Left colon (tissue), 2 donors: ENCODE measurements around the gene TOMM6. TPM values are rescaled to one million over a fixed set of nuclear protein-coding genes. Genes with fewer than 3 reads are reported as not detected.

ENCODE experiments used
- ATAC-seq: fragments of 200-7000 bp; cut with Tn5 transposase; one replicate; pipeline ENCODE4 v1.9.1; 2020; ENCODE audit warnings: mild to moderate bottlenecking, moderate library complexity
- DNase-seq, 2 donors: peaks; one replicate each; pipeline ENCODE4 v3.0.0-alpha.2; 2020
- intact Hi-C, 2 donors: fragments of 100-400 bp; cut with DNase I in 1 of 2; cut with micrococcal nuclease in 1 of 2; formaldehyde crosslinking; loops; one replicate each; pipeline versions ENCODE4 v1.11.2 to v1.14.0; 2022; cut with DNase I, micrococcal nuclease
- total RNA-seq, 2 donors: library from RNA; stranded (reverse); fragmentation: NEBNext Ultra II Directional; extraction: Animal tissue kit (Norgen Biotek cat#: 25700); gene quantifications; one replicate each; pipeline ENCODE4 v1.2.1, GENCODE V29; 2021
- donor health status: DM: no; HTN: no; CAD: no.
- donor health status: DM: yes; HTN: yes; CAD: no.

Gene TOMM6
- total RNA-seq, 2 donors from 2014 or later: 97.1 to 98.4 TPM

DNA sequence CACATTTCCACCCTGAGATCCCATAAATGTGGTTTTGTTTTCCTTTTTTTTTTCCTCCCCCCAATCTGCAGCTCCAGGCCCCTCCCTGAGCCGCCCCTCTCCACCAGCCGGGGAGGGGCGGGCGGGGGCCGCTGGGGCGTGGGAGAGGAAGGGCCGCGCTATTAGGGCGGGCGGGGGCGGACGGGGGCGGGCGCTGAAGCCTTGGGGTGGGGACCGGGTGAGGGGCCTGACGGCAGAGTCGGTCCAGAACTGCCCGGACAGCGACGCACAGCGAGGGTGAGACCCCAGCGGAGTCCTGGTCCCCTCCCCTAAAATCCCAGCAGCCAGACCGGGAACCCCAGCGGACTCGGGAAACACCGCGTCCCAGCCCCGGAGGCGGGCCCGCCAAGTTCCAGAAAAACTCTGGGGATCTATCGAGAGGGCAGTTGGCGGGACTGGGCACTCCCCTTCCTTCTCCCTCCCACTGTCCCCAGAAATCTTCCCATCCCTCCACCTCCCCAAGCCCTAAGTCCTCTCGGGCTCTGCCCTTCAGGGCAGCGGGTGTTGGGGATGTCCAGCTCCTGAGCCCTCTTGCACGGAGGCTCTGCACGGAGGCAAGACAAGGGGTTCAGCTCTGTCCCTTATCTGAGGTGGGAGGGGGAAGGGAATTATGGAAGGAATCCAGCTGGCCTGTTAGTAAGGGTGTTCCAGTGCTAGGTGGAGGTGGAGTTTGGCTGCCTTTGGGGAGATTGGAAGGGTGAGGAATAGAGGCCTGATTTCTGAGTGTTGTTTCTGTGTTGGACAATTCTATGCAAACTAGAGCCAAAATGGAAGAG is 6.7 kb upstream of the TOMM6 start, which contains the start of gene PRICKLE4:
Gene PRICKLE4 (plus strand): TSS at position 232 of the 815 bp plus-strand sequence. CDS start 2,692 bp downstream, outside the sequence.
- DNase-seq (peak; percentile 57 to 60), ATAC-seq (peak; percentile 49)
- intact Hi-C loops: loop anchor here (5.0 to 10.0 kb wide), 2 partner anchors 264 to 267 kb away; no protein-coding TSS in a partner anchor

DNA sequence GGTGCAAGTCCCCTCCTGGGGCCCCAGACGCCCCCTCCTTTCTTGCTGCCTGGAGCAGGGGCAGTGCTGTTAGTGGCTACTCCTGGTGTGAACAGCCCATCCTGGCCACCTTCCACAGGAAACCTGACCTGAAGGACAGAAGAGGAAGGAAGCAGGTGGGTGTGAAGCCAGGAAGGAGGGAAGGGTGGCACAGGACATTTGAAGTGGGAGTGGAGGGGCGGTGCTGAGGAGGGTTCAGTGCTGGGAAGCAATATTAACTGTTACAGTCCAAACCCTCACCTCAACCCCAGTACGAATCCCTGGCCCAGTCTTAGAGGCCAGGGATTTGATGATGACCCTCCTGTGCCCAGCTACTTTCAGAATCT is 6.1 kb upstream of the TOMM6 start:
- peak; percentile 33 for ATAC-seq
- peak; percentile 55 to 76 for DNase-seq
- intact Hi-C loops: loop anchor here (5.0 to 10.0 kb wide), 2 partner anchors 263 to 266 kb away; no protein-coding TSS in a partner anchor

DNA sequence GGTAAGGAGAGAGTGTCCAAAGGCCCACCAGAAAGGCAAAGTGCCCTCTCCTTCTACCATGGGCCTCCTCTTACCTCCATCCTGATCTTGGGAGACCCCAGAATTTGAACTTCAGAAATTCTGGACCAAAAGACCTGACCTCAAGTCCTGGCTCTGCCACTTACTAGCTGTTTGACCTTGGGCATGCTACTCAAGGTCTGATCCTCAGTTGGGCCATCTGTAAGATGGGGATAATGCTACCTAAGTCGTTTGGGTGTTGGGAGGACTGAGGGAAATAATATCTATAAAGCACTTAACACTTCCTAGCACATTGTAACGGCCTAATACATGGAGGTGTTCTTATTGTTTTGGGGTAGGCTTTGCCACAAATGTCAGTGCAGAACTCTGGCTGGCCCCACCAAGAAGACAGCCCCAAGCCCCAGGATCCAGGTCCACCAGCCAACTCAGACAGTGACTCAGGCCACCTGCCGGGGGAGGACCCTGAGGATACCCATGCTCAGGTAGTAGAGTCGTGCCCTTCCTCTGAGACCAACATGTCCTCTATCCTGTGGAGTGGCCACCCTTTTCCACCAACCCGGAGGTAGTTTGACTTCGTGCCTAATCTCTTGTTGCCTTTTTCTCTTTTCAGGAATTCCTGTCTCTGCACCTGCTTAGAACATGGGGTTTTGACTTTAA is 4.3 kb upstream of the TOMM6 start:
- ATAC-seq (no peak), DNase-seq (no peak)
- intact Hi-C loops: loop anchor here (5.0 to 10.0 kb wide), 2 partner anchors 262 to 264 kb away; no protein-coding TSS in a partner anchor

DNA sequence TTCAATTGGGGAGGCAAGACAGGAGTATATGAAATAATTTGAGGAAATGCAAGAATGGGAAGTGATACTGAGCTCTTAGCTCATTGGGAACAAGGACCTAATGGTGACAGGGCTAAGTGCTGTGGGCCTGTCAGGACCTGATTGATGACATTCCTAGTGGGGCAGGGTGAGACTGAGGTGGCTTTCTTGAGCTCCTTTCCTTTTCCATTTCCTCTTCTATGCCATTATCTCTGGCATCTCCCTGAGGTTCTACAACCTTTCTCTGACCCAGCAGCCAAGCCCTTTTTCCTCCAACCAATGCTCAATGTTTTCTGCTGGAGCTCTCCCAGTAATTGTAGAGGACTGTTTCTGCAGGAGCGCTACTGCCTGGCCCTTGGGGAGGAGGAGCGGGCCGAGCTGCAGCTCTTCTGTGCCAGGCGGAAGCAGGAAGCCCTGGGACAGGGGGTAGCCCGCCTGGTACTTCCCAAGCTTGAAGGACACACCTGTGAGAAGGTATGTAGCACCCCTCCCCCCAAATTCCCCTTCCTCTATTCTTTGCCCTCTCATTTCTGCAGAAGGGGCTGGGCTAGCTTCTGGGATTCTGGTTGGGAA is 2.8 kb upstream of the TOMM6 start:
- no peak for ATAC-seq
- no peak for DNase-seq
- intact Hi-C loops: loop anchor here (5.0 to 10.0 kb wide), 3 partner anchors 138 to 263 kb away; partner anchors contain the start of genes BYSL (in 1 of the 2) and MED20 (in 1 of the 2)

GRCh38 chr6:41785254-41785653 is 2.2 kb upstream of the TOMM6 start:
- intact Hi-C loops: loop anchor here (5.0 to 10.0 kb wide), 2 partner anchors 137 to 260 kb away; partner anchors contain the start of genes BYSL (in 1 of the 2) and MED20 (in 1 of the 2)
- ATAC-seq (no peak), DNase-seq (no peak)

DNA sequence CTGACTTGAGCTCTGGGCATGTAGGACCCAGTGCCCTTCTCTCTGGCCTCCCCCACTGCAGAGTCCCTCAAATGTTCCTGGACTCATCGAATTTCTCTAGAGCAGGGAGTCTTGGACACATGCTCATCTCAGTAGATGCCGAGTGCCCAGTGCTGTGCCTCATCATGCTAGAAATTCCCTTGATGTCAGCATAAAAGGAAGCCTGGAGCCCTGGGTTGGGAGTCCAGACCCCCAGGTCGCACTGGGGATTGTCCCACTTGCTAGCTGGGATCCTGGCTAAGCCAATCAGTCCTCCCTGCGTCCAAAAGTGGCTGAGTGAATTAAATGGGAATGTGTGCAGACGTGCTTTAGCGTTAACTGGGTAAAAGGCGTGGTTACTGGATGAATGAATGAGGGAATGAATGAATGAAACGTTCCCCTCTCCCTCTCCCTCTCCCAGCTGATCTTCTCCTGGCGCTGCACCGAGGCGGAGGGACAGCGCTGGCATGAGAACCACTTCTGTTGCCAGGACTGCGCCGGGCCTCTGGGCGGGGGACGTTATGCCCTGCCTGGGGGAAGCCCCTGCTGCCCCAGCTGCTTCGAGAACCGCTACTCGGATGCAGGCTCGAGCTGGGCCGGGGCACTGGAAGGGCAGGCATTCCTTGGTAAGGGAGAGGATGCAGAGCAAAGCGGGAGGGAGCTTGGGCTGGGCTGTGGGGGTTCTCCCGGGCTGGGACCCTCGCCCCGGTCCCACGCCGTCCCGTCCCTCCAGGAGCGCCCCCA is 1.6 kb upstream of the TOMM6 start:
- DNase-seq: peak in 1 of 2 donors; percentile 39
- ATAC-seq: no peak
- intact Hi-C loops: loop anchor here (5.0 to 10.0 kb wide), 2 partner anchors 136 to 259 kb away; partner anchors contain the start of genes BYSL (in 1 of the 2) and MED20 (in 1 of the 2)

GRCh38 chr6:41786451-41787218 is 859 bp upstream of the TOMM6 start:
- intact Hi-C loops: loop anchor here (5.0 to 10.0 kb wide), 2 partner anchors 136 to 258 kb away; partner anchors contain the start of genes BYSL (in 1 of the 2) and MED20 (in 1 of the 2)
- peak; percentile 82 for ATAC-seq
- peak; percentile 83 to 92 for DNase-seq

DNA sequence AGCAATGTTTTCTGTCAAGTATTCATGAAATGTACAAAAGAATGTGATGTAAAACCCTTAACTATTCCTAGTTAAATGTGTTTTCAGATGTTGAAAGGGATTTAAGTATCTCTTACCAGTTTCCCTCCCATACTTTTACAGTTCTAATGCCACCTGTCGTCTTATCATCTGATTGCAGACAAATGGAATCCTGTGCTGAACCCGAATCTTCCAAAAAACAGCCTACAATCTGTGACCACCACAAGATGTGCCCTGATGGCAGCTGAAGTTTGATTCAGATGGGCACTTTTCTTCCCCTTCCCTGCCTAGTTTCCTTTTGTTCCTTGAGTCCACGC is 1.9 kb downstream of the TOMM6 start:
- ATAC-seq (no peak), DNase-seq (no peak)
- intact Hi-C loops: loop anchor here (5.0 to 10.0 kb wide), 2 partner anchors 133 to 255 kb away; partner anchors contain the start of genes BYSL (in 1 of the 2) and MED20 (in 1 of the 2)

DNA sequence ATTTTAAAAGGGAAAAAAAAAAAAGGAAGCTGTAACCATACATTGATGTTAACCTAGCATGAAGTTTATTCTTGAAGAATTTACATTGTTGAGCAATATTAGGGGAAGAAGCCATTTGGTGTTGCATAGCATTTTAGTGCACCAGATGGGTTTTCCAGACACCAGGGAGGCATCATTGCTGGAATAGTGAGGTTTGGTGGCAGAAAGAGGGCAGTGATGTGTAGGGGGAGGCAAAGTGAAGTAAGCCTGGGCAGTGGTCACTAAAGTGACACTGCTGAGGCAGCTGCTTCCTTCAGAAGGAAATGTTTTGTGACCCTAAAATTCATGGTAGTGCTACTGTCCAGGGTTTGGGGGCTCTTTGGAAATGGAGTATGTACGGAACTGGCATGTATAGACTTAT is 2.6 kb downstream of the TOMM6 start:
- intact Hi-C loops: no loop called here
- ATAC-seq (no peak), DNase-seq (no peak)

DNA sequence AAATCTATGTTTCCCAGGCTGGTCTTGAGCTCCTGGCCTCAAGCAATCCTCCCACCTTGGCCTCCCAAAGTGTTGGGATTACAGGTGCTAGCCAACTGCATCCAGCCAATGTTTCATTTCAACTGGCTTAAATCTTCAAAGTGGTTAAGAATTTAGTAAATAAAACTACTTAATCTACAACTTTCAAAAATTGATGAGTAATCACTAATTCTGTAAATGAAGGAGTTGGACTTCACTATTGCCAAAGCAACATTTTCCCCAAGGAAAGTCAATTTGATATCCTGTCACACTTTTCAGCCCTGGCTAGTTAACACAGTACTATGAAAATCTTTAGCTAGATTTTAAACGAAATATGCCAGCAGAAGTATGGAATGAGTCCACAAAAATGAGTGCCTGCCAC is 3.8 kb downstream of the TOMM6 start:
- DNase-seq: no peak
- no peak for ATAC-seq
- intact Hi-C loops: no loop called here

DNA sequence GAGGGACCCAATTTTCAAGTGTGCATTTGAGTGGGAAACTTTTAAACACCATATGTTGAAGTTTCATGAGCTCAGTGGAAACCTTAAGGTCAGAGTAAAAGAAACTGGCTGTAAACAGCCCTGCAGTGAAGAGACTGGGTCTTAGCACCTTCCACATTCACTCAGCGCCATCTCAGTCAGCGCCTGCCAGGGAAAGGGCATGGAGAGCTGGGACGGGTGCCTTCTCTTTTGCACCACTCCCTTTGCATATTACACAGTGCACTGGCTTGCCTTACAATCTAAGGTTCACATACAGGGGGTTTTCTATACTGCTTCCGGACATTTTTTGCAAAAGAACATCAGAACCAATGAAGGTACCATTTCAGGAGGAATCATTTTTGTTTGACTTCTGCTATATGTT is 4.5 kb downstream of the TOMM6 start:
- intact Hi-C loops: no loop called here
- DNase-seq: no peak
- no peak for ATAC-seq

DNA sequence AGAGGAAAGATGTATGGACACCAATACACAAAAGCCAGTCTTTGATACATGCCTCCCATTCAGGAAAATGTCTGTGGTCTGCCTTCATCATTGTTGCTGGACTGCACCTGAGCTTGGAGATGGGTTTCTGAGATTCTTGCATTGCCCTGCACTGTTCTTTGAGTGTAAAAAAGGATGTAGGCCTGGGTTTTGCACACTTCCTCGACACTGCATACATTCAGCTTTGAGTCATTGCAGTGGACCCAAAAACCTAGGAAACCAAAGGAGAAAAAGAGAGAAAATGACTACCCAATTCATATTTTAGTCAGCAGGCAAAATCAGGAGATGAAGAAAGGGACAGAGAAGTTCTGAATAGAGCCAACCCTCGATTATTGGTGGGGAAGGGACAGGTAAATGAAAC is 9.0 kb downstream of the TOMM6 start:
- DNase-seq (no peak), ATAC-seq (no peak)
- intact Hi-C loops: no loop called here

- DNase-seq: no peak
- intact Hi-C loops: no loop called here
- ATAC-seq: no peak
Measured at GRCh38 chr6:41798901-41799558, 11.5 kb downstream of the TOMM6 start.

GRCh38 chr6:41799559-41799911 is 12.0 kb downstream of the TOMM6 start:
- intact Hi-C loops: no loop called here
- no peak for DNase-seq

GRCh38 chr6:41801380-41801779 is 13.9 kb downstream of the TOMM6 start:
- no peak for ATAC-seq
- DNase-seq: no peak
- intact Hi-C loops: no loop called here

More at GRCh38 chr6:41799559-41799911, 12.0 kb downstream of the TOMM6 start:
- no peak for ATAC-seq

DNA sequence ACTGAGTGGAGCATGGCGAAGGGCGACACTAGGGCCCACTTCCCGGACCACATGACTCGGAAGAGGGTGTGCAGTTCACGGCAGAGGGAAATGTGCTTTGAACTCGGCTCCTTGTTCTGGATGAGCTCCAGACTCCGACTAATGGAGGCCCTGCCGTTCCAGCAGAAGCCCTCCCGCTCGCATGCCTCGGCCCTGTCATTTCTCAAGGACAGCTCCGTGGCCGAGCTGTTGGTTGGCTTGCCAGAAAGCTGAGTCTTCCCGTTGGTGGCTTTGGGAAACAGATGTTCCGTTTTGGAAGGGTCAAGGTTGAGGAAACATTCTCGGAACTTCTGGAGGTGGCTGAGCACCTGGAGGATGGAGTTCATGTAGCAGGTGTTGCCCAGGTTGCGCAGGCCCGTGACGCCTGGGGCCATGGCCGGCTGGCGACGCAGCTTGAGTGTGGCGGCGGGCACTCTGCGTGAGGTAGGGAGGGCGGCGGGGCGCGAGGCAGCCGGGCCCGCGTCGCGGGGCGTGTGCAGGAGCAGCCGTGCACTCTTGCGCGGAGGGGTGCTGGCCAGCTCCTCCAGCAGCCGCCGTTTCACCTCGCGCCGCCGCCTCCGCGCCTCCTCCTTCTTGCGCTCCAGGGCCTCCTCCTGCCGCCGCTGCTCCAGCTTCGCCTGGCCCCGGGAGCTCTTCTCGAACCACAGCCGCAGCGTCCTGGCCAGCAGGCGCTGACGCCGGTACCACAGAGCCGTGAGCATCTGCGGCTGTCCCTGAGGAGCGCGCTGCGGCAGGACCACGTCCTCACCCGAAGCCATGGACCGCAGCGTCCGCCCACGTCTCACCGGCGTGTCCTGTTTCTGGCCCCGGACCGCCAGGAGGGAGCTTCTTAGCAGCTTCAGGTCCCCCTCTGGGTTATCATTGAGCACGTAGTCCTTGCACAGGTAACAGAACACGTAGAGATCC is 18.6 kb downstream of the TOMM6 start:
- intact Hi-C loops: no loop called here
- ATAC-seq: no peak
- DNase-seq: no peak
